IMR-90 (cell line): ENCODE results near the gene FOSB. TPM values are rescaled to one million over a fixed set of nuclear protein-coding genes. Genes with fewer than 3 reads are reported as not detected.

Experiments used
- ATAC-seq: fragments of 200-7000 bp; cut with Tn5 transposase; 2 replicates; pipeline ENCODE4 v1.9.1; 2020; ENCODE audit warnings: low read depth, mild to moderate bottlenecking, moderate library complexity
- BruUV-seq: library from RNA; stranded (reverse); fragments of 400-500 nt; replicated peaks from 2 replicates; lab custom pipeline; 2021; lab: Mats Ljungman, UMichigan
- CTCF ChIA-PET: fragments of 300-600 bp; formaldehyde crosslinking; extraction: SDS; loops from one replicate; lab custom pipeline; 2021; ENCODE audit warnings: antibody characterized with exemption; lab: Yijun Ruan, JAX
- POLR2A ChIA-PET: fragments of 300-600 bp; sonication (Branson Sonifier 250); formaldehyde crosslinking; loops from one replicate; lab custom pipeline; 2022; ENCODE audit warnings: antibody characterized with exemption; ENCODE audit not compliant: unreplicated experiment; lab: Charles Lee
- DNase-seq: peaks from one replicate; pipeline ENCODE4 v3.0.0; 2013
- H2AFZ ChIP-seq: replicated peaks from 2 replicates; pipeline ENCODE3; 2013; ENCODE audit warnings: low read length, mild to moderate bottlenecking; ENCODE audit not compliant: poor library complexity
- H2AK5ac ChIP-seq: 2 replicates; pipeline ENCODE4 v1.6.1; 2013; ENCODE audit warnings: low read depth, low read length, inconsistent platforms
- H2AK9ac ChIP-seq: replicated peaks from 2 replicates; pipeline ENCODE3; 2013; ENCODE audit warnings: mild to moderate bottlenecking, low read depth, low read length, moderate library complexity; ENCODE audit not compliant: poor library complexity
- H2BK120ac ChIP-seq: 2 replicates; pipeline ENCODE4 v1.6.1; 2013; ENCODE audit warnings: low read depth, low read length, inconsistent platforms
- H2BK15ac ChIP-seq: 3 replicates; pipeline ENCODE4 v1.6.1; 2013; ENCODE audit warnings: low read depth, low read length, inconsistent platforms
- H2BK20ac ChIP-seq: 2 replicates; pipeline ENCODE4 v1.6.1; 2013; ENCODE audit warnings: low read depth, mild to moderate bottlenecking, inconsistent platforms, low read length, moderate library complexity
- H2BK5ac ChIP-seq: 2 replicates; pipeline ENCODE4 v1.6.1; 2013; ENCODE audit warnings: mild to moderate bottlenecking, low read depth, low read length, inconsistent platforms; ENCODE audit not compliant: poor library complexity, severe bottlenecking
- H3K14ac ChIP-seq: replicated peaks from 2 replicates; pipeline ENCODE4 v1.6.1; 2013; ENCODE audit warnings: low read depth, low read length, inconsistent platforms
- H3K18ac ChIP-seq: 2 replicates; pipeline ENCODE4 v1.6.1; 2013; ENCODE audit warnings: low read depth, low read length, control low read depth
- H3K23ac ChIP-seq: 2 replicates; pipeline ENCODE4 v1.6.1; 2013; ENCODE audit warnings: low read depth, low read length, inconsistent platforms
- H3K27ac ChIP-seq: 2 replicates; pipeline ENCODE4 v1.5.1; 2013; ENCODE audit warnings: mild to moderate bottlenecking, control low read depth, low read length; ENCODE audit not compliant: insufficient read depth
- H3K27me3 ChIP-seq: 2 replicates; pipeline ENCODE4 v1.6.1; 2013; ENCODE audit warnings: low read length; ENCODE audit not compliant: control insufficient read depth, insufficient read depth
- H3K36me3 ChIP-seq: 2 replicates; pipeline ENCODE4 v1.6.1; 2013; ENCODE audit warnings: low read length, mixed read lengths; ENCODE audit not compliant: control insufficient read depth, insufficient read depth
- H3K4ac ChIP-seq: 2 replicates; pipeline ENCODE4 v1.6.1; 2013; ENCODE audit warnings: low read depth, low read length, inconsistent platforms
- H3K4me1 ChIP-seq: 2 replicates; pipeline ENCODE4 v1.6.1; 2013; ENCODE audit warnings: low read length, mixed read lengths; ENCODE audit not compliant: control insufficient read depth, insufficient read depth
- H3K4me2 ChIP-seq: 2 replicates; pipeline ENCODE4 v1.6.1; 2013; ENCODE audit warnings: low read depth, mild to moderate bottlenecking, control low read depth, low read length, moderate library complexity
- H3K4me3 ChIP-seq: 2 replicates; pipeline ENCODE4 v1.5.1; 2013; ENCODE audit warnings: low read depth, mild to moderate bottlenecking, control low read depth, low read length, moderate library complexity; ENCODE audit not compliant: insufficient read depth
- H3K56ac ChIP-seq: 2 replicates; pipeline ENCODE4 v1.6.1; 2013; ENCODE audit warnings: low read length, inconsistent platforms; ENCODE audit not compliant: insufficient read depth; ENCODE audit errors: extremely low read depth
- H3K79me1 ChIP-seq, 2 experiments: 2 replicates each; pipeline ENCODE4 v1.6.1; 2013; ENCODE audit warnings: low read length in 2 of 2, inconsistent platforms in 1 of 2, low read depth in 1 of 2
- H3K9ac ChIP-seq: 2 replicates; pipeline ENCODE4 v1.6.1; 2013; ENCODE audit warnings: low read depth, low read length, control low read depth
- H3K9me1 ChIP-seq: 2 replicates; pipeline ENCODE4 v1.6.1; 2013; ENCODE audit warnings: low read length, inconsistent platforms; ENCODE audit not compliant: insufficient read depth
- H3K9me3 ChIP-seq: 2 replicates; pipeline ENCODE4 v1.6.1; 2013; ENCODE audit warnings: low read length; ENCODE audit not compliant: control insufficient read depth, insufficient read depth
- H4K20me1 ChIP-seq: 2 replicates; pipeline ENCODE4 v1.6.1; 2013; ENCODE audit warnings: low read length, inconsistent platforms; ENCODE audit not compliant: insufficient read depth
- H4K5ac ChIP-seq: 2 replicates; pipeline ENCODE4 v1.6.1; 2013; ENCODE audit warnings: mild to moderate bottlenecking, low read depth, low read length, control low read depth
- H4K8ac ChIP-seq, 2 experiments: 2 replicates each; pipeline ENCODE4 v1.6.1; 2013; ENCODE audit warnings: low read depth in 2 of 2, low read length in 2 of 2, control low read depth in 1 of 2, inconsistent platforms in 1 of 2
- H4K91ac ChIP-seq: 2 replicates; pipeline ENCODE4 v1.6.1; 2013; ENCODE audit warnings: low read depth, low read length, inconsistent platforms; ENCODE audit not compliant: insufficient read depth
- MXI1 ChIP-seq: IDR thresholded peaks from 2 replicates; pipeline ENCODE4 v1.6.1; 2012; ENCODE audit warnings: low read depth, mild to moderate bottlenecking, low read length, moderate library complexity, borderline replicate concordance
- WGBS, 2 experiments: methylation state at CpG; one replicate each; pipeline versions ENCODE4 v1.1.5 to v1.1.7; 2013; ENCODE audit warnings: missing lambda C conversion rate in 2 of 2; ENCODE audit not compliant: insufficient read length in 1 of 2; ENCODE audit errors: extremely low coverage in 2 of 2; 5-methylcytosine and 5-hydroxymethylcytosine counted together
- dilution Hi-C: fragments of 300-500 bp; cut with HindIII; formaldehyde crosslinking; loops from one replicate; pipeline ENCODE4 v1.14.3; 2018; ENCODE audit warnings: low sequenced_read_pairs; ENCODE audit not compliant: unreplicated experiment
- in situ Hi-C: fragments of 300-500 bp; cut with MboI; formaldehyde crosslinking; loops from 3 replicates; pipeline ENCODE4 v1.14.3; 2019; ENCODE audit warnings: low sequenced_read_pairs, inconsistent platforms, mixed read lengths
- intact Hi-C: fragments of 100-400 bp; cut with micrococcal nuclease; formaldehyde crosslinking; loops from 2 replicates; pipeline ENCODE4 v1.10.0; 2022
- polyA plus RNA-seq, 3 experiments: library from polyadenylated mRNA; depleted of rRNA; stranded (reverse); fragments of >200 nt; gene quantifications; 2 replicates each; pipeline ENCODE4 v1.2.3, GENCODE V29; 2012; ENCODE audit warnings: low replicate concordance in 1 of 3
- total RNA-seq: library from RNA; depleted of rRNA; stranded (reverse); fragments of >200 nt; gene quantifications from 2 replicates; pipeline ENCODE4 v1.2.3, GENCODE V29; 2012

Gene FOSB
- total and polyA plus RNA-seq, 2 of the 4 experiments (the other 2 are of a cell fraction) = 11.1 to 15.6 TPM

DNA sequence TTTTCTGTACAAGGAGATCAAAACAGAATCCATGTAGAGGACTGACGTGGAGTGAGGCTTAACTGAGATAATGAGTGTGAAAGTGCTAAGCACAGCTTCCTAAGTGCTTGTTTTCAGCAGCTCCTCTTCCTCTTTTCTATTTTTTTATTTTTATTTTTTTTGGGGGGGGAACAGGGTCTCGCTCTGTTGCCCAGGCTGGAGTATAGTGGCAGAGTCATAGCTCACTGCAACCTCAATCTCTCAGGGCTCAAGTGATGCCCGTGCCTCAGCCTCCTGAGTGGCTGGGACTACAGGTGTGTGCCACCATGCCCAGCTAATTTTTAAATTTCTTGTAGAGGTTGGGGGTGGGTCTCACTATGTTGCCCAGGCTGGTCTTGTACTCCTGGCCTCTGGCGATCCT lies 5.6 kb upstream of the FOSB start:
- no peak overlapping the region for H3K4me3 ChIP-seq
- H3K9ac ChIP-seq = no peak overlapping the region
- no peak for DNase-seq
- H2BK15ac ChIP-seq = no peak overlapping the region
- H4K20me1 ChIP-seq = 0 out of 2 replicates have a peak, but pooled peaks cover 2% of the 10 kb centered on the region
- intact Hi-C loops = no loop called here
- no peak overlapping the region for H3K27ac ChIP-seq
- H3K4me1 ChIP-seq = no peaks in the 10 kb centered on the region
- no peak for TF ChIP-seq MXI1
- no peak overlapping the region for H2AFZ ChIP-seq
- no peaks in the 10 kb centered on the region for H3K27me3 ChIP-seq
- no peak overlapping the region for H3K18ac ChIP-seq
- H3K79me1 ChIP-seq = peaks cover 0 to 2% of the 10 kb centered on the region in 2 experiments; a peak in 1 of 4 replicates
- H3K56ac ChIP-seq = no peak overlapping the region
- H3K23ac ChIP-seq = no peak overlapping the region
- no peak overlapping the region for H2BK20ac ChIP-seq
- POLR2A ChIA-PET = no interaction called here
- H4K91ac ChIP-seq = no peak overlapping the region
- H3K4me2 ChIP-seq = no peak overlapping the region
- H2AK5ac ChIP-seq = no peak overlapping the region
- dilution Hi-C loops = no loop called here
- no CpG with 5 or more reads among the region's 4 CpGs for WGBS, 2 experiments
- no peak overlapping the region for H2BK5ac ChIP-seq
- no peak for ATAC-seq
- H2BK120ac ChIP-seq = no peak overlapping the region
- no peaks in the 10 kb centered on the region for H3K9me3 ChIP-seq
- H3K4ac ChIP-seq = no peak overlapping the region
- CTCF ChIA-PET = no interaction called here
- no peak overlapping the region for H4K5ac ChIP-seq
- H3K14ac ChIP-seq = no peak overlapping the region
- no TSS peak for BruUV-seq
- H3K36me3 ChIP-seq = no peaks in the 10 kb centered on the region
- no peaks in the 10 kb centered on the region for H3K9me1 ChIP-seq
- no peak overlapping the region for H2AK9ac ChIP-seq
- no peak overlapping the region for H4K8ac ChIP-seq
- in situ Hi-C loops = no loop called here
